Calu3 (cell line): Measurements from ENCODE around the gene ATAD3C. TPM values are rescaled to one million over a fixed set of nuclear protein-coding genes. Genes with fewer than 3 reads are reported as not detected.
"Not testable (repeated sequence)": the region's sequence is repeated elsewhere in the genome, so short reads cannot be mapped to it uniquely, and the experiment has no call there.

Source experiments
- BruUV-seq: library from RNA; stranded (reverse); fragments of 400-500 nt; replicated peaks from 2 replicates; lab custom pipeline; 2021; lab: Mats Ljungman, UMichigan
- CTCF ChIA-PET: fragments of 300-600 bp; sonication (Branson Sonifier 250); formaldehyde crosslinking; loops from one replicate; lab custom pipeline; 2022; ENCODE audit warnings: antibody characterized with exemption; lab: Charles Lee
- DNase-seq: peaks from one replicate; pipeline ENCODE4 v3.0.0; 2022
- H3K27ac Mint-ChIP-seq: one replicate; pipeline ENCODE4 v1.8.0; 2022; ENCODE audit warnings: mixed read lengths; ENCODE audit not compliant: unreplicated experiment
- H3K27me3 Mint-ChIP-seq: one replicate; pipeline ENCODE4 v1.8.0; 2022; ENCODE audit warnings: mixed read lengths; ENCODE audit not compliant: unreplicated experiment
- H3K36me3 Mint-ChIP-seq: one replicate; pipeline ENCODE4 v1.8.0; 2022; ENCODE audit warnings: mild to moderate bottlenecking, moderate library complexity, mixed read lengths; ENCODE audit not compliant: insufficient read depth, unreplicated experiment
- H3K4me1 Mint-ChIP-seq: one replicate; pipeline ENCODE4 v1.8.0; 2022; ENCODE audit warnings: mild to moderate bottlenecking, low read depth, mixed read lengths; ENCODE audit not compliant: unreplicated experiment
- H3K4me3 Mint-ChIP-seq: one replicate; pipeline ENCODE4 v1.8.0; 2022; ENCODE audit warnings: mild to moderate bottlenecking, low read depth, moderate library complexity, mixed read lengths; ENCODE audit not compliant: unreplicated experiment
- H3K9me3 Mint-ChIP-seq: one replicate; pipeline ENCODE4 v1.8.0; 2022; ENCODE audit warnings: low read depth, mixed read lengths; ENCODE audit not compliant: unreplicated experiment
- CTCF ChIP-seq: fragments of 200-600 bp; IDR thresholded peaks from one replicate; pipeline ENCODE4 v1.8.0; 2022; ENCODE audit warnings: antibody characterized with exemption; ENCODE audit not compliant: unreplicated experiment
- intact Hi-C: fragments of 100-400 bp; cut with micrococcal nuclease; formaldehyde crosslinking; loops from one replicate; pipeline ENCODE4 v1.10.0; 2022; ENCODE audit not compliant: unreplicated experiment
- total RNA-seq: library from RNA; stranded (reverse); gene quantifications from 2 replicates; pipeline ENCODE4 v1.2.3, GENCODE V29; 2022

The ATAD3C gene
- total RNA-seq, 1 experiment from 2014 or later, result 0.45 TPM

DNA sequence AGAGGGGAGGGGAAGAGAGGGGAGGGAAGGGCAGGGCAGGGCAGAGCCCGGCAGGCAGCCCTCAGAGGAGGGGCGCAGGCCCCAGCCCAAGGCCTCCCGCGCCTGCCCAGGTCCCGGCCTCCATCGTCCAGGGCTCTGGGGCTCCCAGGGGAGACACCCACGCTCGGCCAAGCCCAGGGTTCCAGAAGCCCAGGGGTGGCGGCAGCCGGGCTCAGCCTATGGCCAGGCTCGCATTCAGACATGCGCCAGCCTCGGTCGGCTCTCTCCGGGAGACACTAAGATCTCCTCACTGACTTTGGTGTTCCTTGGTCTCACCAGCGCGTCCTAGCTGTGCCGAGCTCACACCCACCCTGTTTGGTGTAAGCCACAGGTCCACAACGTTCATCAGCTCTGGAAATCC lies 21.3 kb upstream of the ATAD3C start:
- CTCF ChIA-PET, result interaction anchor here (1.2 kb wide), 1 partner anchor 13 kb away, joined by 6 read pairs; no protein-coding TSS in a partner anchor
- DNase-seq, result no peak
- no peak for TF ChIP-seq CTCF
- no peaks in the 10 kb centered on the region for H3K9me3 Mint-ChIP-seq
- BruUV-seq, result no TSS peak
- H3K27me3 Mint-ChIP-seq, result no peaks in the 10 kb centered on the region
- H3K4me3 Mint-ChIP-seq, result no peak overlapping the region
- no peak overlapping the region for H3K27ac Mint-ChIP-seq
- intact Hi-C loops, result no loop called here
- H3K4me1 Mint-ChIP-seq, result peaks cover 9% of the 10 kb centered on the region
- peaks cover 10% of the 10 kb centered on the region for H3K36me3 Mint-ChIP-seq

- peaks cover 16% of the 10 kb centered on the region for H3K36me3 Mint-ChIP-seq
- CTCF ChIA-PET, result interaction anchor here (0.7 to 1.2 kb wide), 2 partner anchors 8 to 13 kb away, joined by 4 to 6 read pairs; no protein-coding TSS in a partner anchor
- H3K4me3 Mint-ChIP-seq, H3K9me3 Mint-ChIP-seq, H3K27me3 Mint-ChIP-seq, BruUV-seq, DNase-seq, H3K4me1 Mint-ChIP-seq, H3K27ac Mint-ChIP-seq, intact Hi-C loops: not testable (repeated sequence)
Observed at GRCh38 chr1:1428967-1429366, 20.5 kb upstream of the ATAD3C start.

DNA sequence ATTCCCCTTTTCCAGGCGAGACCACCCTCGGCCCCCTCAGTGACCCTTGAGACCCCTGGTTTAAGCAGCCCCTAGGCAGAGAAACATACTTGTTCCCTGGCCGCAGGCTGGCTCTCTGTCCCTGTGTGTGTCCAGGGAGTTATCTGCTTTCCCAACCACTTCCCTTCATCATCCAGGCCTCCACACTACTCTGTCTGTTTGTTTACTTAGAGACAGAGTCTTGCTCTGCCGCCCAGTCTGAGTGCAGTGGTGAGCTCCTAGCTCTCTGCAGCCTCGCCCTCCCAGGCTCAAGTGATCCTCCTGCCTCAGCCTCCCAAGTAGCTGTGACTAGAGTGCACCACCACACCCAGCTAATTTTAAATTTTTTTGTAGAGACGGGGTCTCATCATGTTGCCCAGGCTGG lies 19.8 kb upstream of the ATAD3C start:
- no peaks in the 10 kb centered on the region for H3K9me3 Mint-ChIP-seq
- no peak for TF ChIP-seq CTCF
- peak overlapping the region; percentile 30 for H3K27ac Mint-ChIP-seq
- BruUV-seq, result no TSS peak
- DNase-seq, result no peak
- CTCF ChIA-PET, result interaction anchor here (1.1 to 1.2 kb wide), 2 partner anchors 12 to 30 kb away, joined by 3 to 6 read pairs; partner anchors contain the start of gene CCNL2
- no peak overlapping the region for H3K4me3 Mint-ChIP-seq
- no peaks in the 10 kb centered on the region for H3K27me3 Mint-ChIP-seq
- peaks cover 8% of the 10 kb centered on the region for H3K4me1 Mint-ChIP-seq
- peaks cover 19% of the 10 kb centered on the region for H3K36me3 Mint-ChIP-seq
- intact Hi-C loops, result no loop called here

GRCh38 chr1:1430114-1430982 lies 19.1 kb upstream of the ATAD3C start:
- H3K27me3 Mint-ChIP-seq, result no peaks in the 10 kb centered on the region
- no peak overlapping the region for H3K4me3 Mint-ChIP-seq
- no peak overlapping the region for H3K27ac Mint-ChIP-seq
- intact Hi-C loops, result no loop called here
- TF ChIP-seq CTCF, result no peak
- no TSS peak for BruUV-seq
- H3K36me3 Mint-ChIP-seq, result peaks cover 26% of the 10 kb centered on the region
- DNase-seq, result peak; percentile 40
- H3K4me1 Mint-ChIP-seq, result peaks cover 8% of the 10 kb centered on the region
- H3K9me3 Mint-ChIP-seq, result no peaks in the 10 kb centered on the region
- CTCF ChIA-PET, result interaction anchor here (1.1 kb wide), 1 partner anchor 31 kb away, joined by 3 read pairs; the partner anchor contains the start of gene CCNL2
